GM21723 (cell line): ENCODE measurements around the gene ENDOD1.
A peak's percentile ranks its signal among the peaks of the same experiment; 100 is the strongest.
"Not testable (repeated sequence)": the region's sequence is repeated elsewhere in the genome, so short reads cannot be mapped to it uniquely, and the experiment has no call there.

Experiments used
- ATAC-seq: cut with Tn5 transposase; IDR thresholded peaks from one replicate; pipeline ENCODE4 v1.9.1; 2021; ENCODE audit warnings: mild to moderate bottlenecking, moderate library complexity; ENCODE audit not compliant: unreplicated experiment

The ENDOD1 gene, protein sequence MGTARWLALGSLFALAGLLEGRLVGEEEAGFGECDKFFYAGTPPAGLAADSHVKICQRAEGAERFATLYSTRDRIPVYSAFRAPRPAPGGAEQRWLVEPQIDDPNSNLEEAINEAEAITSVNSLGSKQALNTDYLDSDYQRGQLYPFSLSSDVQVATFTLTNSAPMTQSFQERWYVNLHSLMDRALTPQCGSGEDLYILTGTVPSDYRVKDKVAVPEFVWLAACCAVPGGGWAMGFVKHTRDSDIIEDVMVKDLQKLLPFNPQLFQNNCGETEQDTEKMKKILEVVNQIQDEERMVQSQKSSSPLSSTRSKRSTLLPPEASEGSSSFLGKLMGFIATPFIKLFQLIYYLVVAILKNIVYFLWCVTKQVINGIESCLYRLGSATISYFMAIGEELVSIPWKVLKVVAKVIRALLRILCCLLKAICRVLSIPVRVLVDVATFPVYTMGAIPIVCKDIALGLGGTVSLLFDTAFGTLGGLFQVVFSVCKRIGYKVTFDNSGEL

DNA sequence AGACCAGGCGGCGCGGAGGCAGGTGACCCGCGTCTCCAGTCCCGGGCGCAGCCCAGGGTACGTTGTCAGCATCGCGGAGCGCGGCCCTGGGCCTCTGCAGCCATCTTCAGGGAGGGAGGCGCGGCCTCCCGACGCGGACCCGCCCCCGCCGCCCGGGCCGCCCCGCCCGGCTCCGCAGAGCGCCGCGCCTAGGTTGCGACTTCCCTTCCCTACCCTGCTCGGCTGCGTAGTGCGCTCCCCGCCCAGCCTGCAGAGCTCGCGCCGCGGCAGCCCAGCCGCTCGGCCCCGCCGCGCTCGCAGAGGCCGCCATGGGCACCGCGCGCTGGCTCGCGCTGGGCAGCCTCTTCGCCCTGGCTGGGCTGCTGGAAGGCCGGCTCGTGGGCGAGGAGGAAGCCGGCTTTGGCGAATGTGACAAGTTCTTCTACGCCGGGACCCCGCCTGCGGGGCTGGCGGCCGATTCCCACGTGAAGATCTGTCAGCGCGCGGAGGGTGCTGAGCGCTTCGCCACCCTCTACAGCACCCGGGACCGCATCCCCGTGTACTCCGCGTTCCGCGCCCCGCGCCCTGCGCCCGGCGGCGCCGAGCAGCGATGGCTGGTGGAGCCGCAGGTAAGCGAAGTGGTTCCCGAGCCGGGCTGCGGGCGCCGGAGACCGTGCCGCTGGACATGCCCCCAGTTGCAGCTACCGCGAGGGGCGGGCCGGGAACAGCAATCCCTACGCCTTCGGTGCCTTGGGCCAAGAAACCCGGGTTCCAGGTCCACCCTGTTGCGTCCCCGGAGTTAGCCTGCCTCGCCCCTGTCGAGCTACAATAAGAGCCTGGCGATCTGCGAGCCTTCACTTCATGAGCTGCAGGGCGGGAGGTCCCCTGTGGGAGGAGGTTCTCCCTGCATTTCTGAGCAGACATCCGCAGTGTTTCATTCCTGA lies at the start of gene ENDOD1:
ENDOD1 (plus strand) TSS at position 227 of the 923 bp plus-strand sequence; CDS start at position 309, 82 bp downstream.
- ATAC-seq: peak; percentile 89

DNA sequence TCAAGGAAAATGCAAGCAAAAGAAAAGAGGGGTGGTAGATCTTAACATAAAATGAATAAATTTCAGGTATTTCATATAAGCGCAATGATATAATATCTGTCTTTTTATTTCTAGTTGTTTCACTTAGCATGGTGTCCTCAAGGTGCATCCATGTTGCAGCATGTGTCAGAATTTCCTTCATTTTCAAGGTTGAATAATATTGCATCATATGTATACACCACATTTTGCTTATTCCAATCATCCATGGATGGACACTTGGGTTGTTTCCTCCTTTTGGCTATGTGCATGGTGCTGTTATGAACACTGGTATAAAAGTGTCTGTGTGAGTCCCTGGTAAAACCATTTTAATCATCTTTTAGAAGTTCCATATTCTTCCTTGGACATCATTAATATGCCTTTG lies 47.4 kb upstream of the ENDOD1 start:
- no peak for ATAC-seq

DNA sequence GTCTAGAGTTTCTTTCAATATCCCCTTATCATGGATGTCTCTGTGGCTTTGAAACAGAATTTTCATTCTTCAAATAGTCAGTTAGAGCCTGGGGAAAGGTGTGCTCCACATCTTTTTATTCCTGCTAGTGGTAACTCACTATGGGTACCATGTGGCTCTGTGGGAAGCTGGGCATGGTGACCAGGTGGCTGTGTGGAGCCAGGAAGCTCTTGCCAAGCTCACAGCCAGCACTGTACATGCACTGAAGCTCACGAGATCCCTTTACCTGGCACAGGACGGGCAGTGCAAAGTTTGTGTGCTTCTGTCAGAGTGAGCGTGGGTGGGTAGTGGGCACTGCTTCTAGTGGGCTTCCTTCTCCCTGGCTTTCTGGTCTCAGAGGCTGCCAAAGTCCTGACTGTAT lies 46.7 kb upstream of the ENDOD1 start:
- ATAC-seq: no peak

DNA sequence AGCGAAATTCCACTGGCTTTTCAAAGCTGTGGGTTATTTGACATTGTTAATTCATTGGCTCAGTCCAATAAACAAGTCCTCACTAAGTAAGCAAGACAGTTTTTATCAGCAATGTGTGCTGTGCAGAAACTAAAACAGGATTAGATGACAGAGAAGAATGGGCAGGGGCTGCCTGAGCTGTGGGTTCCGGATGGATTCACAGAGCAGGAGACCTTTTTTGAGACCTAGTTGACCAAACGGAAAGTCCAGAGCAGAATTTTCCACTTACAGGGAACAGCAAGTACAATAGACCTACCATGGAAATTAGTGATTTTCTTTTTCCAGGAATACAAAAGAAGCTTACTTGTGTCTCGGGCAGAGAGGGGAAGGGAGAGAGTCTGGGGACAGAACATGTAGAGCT lies 45.6 kb upstream of the ENDOD1 start:
- no peak for ATAC-seq

DNA sequence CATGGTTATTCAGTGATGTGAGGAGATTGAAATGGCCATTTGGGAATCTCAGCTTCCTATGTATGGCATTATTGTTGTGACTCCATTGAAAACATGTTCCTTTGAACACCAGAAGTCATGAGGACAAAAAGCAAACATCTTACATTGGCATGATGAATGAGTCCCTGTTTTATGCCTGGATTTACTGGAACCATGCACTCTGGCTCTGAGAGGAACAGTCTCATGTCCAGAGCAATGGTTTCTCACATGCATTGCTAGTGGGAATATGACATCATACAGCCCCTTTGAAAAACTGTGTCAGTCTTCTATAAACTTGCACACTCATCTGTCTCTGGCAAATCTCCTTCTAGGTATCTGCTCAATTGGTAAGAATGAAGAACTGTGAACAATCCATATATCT lies 43.8 kb upstream of the ENDOD1 start:
- no peak for ATAC-seq

DNA sequence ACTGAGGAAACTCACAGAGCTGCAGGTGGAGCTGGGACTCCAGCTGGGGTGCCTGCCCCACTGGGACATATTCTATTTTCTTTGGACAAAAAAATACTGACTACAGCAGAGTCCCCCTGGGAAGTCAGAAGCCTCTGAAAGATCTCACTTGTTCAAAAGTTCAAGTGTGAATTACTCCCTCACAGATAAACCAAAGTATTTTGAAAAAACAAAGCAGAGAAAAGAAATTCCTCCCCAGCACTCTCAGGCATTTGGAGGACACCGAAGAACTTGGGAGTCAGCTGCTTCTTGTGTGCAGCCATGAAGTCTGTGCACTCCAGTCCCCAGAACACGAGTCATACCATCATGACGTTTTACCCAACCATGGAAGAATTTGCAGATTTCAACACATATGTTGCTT lies 40.5 kb upstream of the ENDOD1 start, which contains the start of gene KDM4F:
KDM4F (plus strand) TSS at position 301 of the 400 bp plus-strand sequence.
- ATAC-seq: not testable (repeated sequence)

DNA sequence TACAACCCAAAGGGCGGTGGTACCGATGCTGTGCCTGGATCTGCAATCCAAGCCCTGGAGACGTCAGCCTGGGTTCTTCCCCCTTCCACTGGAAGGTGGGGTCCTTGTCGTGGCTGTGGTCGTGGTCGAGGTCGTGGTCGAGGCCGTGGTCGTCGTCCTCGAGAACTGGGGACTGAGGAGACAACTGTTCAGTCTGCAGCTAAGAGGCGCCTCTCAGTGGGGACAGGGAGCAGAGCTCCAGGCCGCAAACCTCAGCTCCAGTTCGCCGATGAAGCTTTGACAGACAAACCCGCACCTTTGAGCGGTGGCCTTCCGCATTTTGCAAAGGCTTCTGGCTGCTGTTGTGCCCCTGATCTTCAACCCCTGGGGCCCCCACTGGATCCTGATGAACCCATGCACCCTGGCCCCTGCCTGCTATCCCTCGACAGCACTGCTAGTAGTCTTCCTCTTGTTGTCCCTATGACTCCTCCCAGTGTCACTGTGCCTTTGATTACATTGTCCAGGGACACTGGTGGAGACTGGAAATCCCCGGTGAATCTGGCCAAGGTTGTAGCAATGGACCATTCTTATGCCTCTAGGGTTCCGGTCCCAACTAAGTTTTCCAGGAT lies 38.9 kb upstream of the ENDOD1 start:
- ATAC-seq: no peak

DNA sequence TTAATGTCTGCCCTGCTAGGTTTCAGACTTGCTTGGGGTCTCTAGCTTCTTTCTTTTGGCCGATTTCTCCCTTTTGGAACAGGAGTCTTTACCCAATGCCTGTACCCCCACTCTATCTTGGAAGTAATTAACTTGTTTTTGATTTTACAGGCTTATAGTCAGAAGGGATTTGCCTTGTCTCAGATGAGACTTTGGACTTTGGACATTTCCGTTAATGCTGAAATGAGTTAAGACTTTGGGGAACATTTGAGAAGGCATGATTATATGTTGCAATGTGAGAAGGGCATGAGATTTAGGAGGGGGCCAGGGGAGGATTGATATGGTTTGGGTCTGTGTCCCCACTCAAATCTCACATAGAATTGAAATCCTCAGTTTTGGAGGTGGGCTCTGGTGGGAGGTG lies 35.3 kb upstream of the ENDOD1 start:
- ATAC-seq: no peak

DNA sequence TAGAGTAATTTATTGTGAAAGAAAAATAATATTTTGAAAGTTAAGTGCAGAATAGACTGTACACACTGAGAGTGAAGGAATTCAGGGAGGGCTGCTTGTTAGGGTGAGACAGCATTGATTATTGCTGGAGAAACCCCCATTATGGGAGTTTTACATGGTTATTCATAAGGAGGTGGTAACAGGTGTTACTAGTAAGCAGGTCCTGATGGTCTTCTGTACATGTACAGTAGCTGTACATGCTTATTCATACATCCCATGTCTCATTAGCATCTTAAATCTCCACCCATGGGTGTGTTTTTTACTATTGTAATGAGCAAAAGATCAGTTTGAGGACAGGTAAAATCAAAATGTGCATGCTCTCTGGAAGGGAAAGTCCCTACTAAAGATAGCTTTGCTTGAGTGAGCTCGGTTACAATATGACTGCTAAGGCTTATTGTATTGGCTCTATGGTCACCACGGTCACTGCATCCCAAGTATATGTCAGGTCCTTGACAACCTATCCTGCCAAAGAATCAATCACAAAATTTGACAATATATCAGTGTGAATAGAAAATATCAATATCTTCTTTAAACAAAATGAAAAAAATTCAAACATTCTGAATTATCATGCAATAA lies 34.3 kb upstream of the ENDOD1 start:
- ATAC-seq: peak; percentile 99

DNA sequence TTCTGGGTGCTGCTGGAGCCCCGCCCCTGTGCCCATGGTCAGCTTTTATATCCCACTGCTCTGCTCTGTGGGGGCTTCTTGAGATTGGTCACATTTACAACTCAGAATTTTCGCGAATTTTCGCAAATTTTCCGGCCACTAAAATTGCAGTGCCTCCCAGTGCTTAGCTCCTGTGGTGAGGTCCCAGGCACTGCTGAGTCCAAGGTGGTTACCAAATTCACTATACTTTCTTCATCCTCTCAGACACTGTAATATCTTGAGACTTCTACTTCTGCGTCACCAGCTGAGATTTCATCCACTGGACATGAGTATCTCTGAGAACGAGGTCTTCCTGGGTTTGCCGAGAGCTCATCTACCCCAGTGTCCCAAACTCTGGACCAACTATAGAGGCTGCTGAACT lies 31.7 kb upstream of the ENDOD1 start:
- no peak for ATAC-seq

DNA sequence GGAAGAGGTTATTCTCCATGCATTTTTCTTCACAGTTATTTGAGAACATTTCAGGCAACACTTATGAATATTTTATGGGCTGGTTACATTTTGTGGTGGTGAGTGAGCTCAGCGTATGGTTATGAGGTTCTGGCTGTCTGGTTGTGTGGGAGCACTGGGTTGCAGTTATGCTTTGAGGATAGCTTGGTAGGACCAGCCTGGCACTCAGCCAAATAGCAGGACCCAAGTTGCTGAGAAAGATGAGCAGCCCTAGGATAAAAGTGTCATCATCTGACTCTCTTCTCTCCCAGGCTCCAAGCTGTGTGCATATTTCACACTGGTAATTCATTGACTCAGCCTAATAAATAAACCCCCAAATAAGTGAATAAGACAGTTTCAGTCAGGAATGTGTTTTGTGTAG lies 31.0 kb upstream of the ENDOD1 start:
- no peak for ATAC-seq

DNA sequence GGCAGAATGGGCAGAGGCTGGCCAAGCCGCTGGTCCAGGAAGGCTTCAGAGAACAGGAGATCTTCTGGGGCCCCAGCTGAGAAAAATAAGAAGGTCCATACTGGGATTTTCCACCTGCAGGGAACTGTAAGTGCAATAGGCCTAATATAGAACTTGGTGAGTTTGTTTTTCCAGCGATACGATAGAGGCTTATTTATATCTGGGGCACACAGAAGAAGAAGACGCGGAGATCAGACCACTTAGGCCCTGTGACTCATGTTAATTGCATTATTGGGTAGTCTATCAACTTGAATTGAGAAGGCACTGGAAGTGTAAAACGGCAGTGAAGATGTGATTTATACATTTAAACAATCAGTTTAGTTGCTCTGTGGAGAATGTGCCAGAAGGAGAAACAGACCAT lies 30.6 kb upstream of the ENDOD1 start:
- ATAC-seq: no peak

DNA sequence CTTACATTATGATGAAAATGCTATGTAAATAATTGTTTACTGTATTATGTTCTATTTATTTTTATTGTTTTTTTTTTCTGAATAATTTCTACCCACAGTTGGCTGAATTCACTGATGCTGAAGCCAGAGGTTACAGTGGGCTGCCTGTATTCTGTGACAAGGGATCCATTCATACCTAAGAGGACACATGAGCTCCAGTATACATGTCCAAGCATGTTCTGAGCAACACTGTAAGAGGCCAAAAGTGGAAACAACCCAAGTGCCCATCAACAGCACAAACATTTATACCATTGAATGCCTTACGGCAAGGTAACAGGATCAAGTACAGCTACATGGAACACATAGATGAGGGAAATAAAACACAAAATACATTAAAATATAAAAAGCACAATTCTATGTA lies 24.3 kb upstream of the ENDOD1 start:
- ATAC-seq: no peak

DNA sequence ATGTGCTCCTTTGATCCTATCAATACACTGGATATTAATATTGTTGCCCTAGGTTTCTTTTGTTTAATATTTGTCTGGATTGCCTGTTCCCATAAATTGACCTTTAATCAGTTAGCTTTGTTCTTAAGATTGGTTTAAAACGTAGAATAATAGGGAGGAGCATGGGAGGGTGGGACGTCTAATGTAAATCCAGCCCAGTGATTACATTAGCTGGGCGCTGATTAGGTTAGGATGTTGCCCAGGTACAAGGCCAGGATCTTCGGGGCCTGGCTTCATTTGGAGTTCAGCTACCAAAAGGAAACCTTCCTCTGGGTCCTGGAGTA lies 23.0 kb upstream of the ENDOD1 start, which contains the start of gene SRSF8:
SRSF8 (plus strand) TSS at position 204 of the 323 bp plus-strand sequence. CDS start 308 bp downstream, outside the sequence.
- peak; percentile 44 for ATAC-seq

DNA sequence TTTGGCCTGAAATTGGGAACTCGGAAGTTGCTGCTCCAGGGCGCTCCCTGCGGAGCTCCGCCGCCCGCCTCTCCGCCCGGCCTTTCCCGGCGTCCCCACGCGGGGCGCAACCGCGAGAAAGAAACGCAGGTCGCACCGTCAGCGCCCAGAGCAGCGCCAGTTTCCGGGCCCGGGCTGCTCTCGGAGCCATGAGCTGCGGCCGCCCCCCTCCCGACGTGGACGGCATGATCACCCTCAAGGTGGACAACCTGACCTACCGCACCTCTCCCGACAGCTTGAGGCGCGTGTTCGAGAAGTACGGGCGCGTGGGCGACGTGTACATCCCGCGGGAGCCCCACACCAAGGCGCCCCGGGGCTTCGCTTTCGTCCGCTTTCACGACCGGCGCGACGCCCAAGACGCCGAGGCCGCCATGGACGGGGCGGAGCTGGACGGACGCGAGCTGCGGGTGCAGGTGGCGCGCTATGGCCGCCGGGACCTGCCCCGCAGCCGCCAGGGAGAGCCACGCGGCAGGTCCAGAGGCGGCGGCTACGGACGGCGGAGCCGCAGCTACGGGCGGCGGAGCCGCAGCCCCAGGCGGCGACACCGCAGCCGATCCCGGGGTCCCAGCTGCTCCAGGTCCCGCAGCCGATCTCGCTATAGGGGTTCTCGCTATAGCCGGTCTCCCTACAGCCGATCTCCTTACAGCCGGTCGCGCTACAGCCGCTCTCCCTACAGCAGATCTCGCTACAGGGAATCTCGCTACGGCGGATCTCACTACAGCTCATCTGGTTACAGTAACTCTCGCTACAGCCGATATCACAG lies 22.4 kb upstream of the ENDOD1 start:
- ATAC-seq: peak; percentile 65

DNA sequence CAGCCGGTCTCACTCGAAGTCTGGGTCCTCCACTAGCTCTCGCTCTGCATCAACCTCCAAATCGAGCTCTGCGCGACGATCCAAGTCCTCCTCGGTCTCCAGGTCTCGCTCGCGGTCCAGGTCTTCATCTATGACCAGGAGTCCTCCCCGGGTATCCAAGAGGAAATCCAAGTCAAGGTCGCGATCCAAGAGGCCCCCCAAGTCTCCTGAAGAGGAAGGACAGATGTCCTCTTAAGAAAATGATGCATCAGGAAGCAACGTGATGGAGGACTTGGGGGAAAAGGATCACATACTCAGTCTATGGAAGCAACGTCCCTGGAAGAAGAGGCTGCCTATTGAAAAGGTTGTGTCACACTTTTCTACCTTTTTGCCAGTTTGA lies 21.8 kb upstream of the ENDOD1 start:
- peak; percentile 4 for ATAC-seq

DNA sequence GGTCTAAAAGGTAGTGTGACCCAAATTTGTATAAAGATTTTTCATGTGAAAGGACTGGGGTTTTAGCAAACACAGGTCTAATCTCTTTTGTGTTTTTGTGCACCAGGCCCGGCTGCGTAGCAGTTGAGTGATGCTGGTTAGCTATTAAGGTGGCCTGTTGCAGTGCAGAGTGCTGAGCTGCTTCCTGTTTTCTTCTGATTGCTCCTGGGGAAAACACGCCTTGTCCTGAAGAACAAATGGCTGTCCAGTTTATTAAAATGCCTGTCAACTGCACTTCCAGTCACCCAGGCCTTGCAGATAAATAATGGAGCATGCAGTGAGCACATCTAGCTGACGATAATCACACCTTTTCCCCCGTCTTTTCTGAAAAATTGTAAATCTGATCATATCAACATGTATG lies 21.1 kb upstream of the ENDOD1 start:
- peak; percentile 79 for ATAC-seq

DNA sequence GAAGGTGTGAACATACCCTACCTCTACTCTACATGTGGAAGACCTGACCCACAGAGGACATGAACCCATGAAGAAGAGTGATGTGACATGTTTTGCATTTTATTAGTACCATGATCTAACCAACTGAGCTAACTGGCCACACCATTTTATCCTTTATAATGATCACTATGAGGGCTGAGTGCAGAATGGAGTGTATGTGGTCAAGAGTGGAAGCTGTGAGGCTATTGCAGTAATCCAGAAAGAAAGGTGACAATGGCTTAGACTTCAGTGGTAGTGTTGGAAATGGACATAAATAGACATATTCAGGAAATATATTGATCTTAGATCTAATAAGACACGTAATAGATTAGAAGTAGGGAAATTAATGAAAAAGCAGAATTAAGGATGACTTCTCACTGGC lies 19.2 kb upstream of the ENDOD1 start:
- no peak for ATAC-seq

DNA sequence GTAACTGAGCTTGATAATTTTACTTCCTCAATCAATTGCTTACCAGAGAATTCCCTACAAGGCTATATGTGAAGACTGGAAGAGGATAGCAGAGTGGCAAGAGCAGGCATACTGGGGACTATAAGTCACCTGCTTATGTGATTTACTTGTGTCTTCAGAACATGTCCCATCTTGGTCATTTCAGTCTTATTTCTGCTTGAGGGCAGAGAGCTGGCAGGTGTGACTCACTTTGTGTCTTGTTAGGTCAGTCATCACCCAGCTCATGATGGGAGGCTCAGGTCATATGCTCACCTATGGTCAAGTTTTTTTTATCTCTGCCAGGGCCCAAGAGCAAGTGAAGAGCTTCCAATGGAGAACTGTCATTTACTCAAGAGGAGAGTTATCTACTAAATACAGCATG lies 16.7 kb upstream of the ENDOD1 start:
- no peak for ATAC-seq
